Measurements from ENCODE around the gene BTG2.

Gene BTG2

DNA sequence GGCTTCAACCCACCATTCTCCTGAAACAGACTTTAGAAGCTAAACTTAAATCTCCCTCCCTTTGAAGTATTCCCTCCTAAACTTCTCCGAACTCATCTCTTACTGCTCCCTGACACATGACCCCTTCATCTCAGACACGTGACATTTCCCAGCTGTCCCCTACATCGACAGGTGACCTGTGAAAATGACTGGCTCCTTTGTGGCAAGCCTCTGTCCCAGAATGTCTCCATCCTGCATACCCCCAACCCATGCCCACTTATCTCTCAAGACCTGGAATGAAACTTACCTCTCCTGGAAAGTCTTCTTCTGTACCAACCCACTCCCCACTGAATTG lies 41.4 kb downstream of the BTG2 start:
- H2AFZ ChIP-seq (ENCODE audit: low read length) = no peak overlapping the region
- H3K79me2 ChIP-seq (ENCODE audit: insufficient read depth, low read length) = no peaks in the 10 kb centered on the region
- no peaks in the 10 kb centered on the region for H3F3A ChIP-seq (ENCODE audit: low read depth)
- no peak overlapping the region for H3K4me2 ChIP-seq (ENCODE audit: low read depth, low read length, poor library complexity, severe bottlenecking)
- no peaks in the 10 kb centered on the region for H3K9me3 ChIP-seq (ENCODE audit: insufficient read depth, low read depth, low read length)
- no peaks in the 10 kb centered on the region for H4K20me1 ChIP-seq (ENCODE audit: insufficient read depth, low read length, poor library complexity, severe bottlenecking)
- no peaks in the 10 kb centered on the region for H3K4me1 ChIP-seq (ENCODE audit: insufficient read depth, low read length, poor library complexity, severe bottlenecking)
- no peak overlapping the region for H3K4me3 ChIP-seq (ENCODE audit: low read length, poor library complexity, severe bottlenecking)
- TF ChIP-seq, protein P1, sequence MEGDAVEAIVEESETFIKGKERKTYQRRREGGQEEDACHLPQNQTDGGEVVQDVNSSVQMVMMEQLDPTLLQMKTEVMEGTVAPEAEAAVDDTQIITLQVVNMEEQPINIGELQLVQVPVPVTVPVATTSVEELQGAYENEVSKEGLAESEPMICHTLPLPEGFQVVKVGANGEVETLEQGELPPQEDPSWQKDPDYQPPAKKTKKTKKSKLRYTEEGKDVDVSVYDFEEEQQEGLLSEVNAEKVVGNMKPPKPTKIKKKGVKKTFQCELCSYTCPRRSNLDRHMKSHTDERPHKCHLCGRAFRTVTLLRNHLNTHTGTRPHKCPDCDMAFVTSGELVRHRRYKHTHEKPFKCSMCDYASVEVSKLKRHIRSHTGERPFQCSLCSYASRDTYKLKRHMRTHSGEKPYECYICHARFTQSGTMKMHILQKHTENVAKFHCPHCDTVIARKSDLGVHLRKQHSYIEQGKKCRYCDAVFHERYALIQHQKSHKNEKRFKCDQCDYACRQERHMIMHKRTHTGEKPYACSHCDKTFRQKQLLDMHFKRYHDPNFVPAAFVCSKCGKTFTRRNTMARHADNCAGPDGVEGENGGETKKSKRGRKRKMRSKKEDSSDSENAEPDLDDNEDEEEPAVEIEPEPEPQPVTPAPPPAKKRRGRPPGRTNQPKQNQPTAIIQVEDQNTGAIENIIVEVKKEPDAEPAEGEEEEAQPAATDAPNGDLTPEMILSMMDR (conservative IDR thresholded peaks at IDR 0.05; ENCODE audit: low read length) = no peak
- TF ChIP-seq EZH2phosphoT487 (IDR thresholded peaks at IDR 0.05; ENCODE audit: borderline replicate concordance) = no peak
- no peaks in the 10 kb centered on the region for H3K36me3 ChIP-seq (ENCODE audit: insufficient read depth, low read length)
- H3K27me3 ChIP-seq (ENCODE audit: insufficient read depth, low read length, poor library complexity, severe bottlenecking) = no peaks in the 10 kb centered on the region
- H3K9me2 ChIP-seq (replicated peaks; ENCODE audit: low read depth, low read length) = no peaks in the 10 kb centered on the region
- no peak overlapping the region for H3K9ac ChIP-seq (ENCODE audit: low read depth, low read length, poor library complexity, severe bottlenecking)

DNA sequence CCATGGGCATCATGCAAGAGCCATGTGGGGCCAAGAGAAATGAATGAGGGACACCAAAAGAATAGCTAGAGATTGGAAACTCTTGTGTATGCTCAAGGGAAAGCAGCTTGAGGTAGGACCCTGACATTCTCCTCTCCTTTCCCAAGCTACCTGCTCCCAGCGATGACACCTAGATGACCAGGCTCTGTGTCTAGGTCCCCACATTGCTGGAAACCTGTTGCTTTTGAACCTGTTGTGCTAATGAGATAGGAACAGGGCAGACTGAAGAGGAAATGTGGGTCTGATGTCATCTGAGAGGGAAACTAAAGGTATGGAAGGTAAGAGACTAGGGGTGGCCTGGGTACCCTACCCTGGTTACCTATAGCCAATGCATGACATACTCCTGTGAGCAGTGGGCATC lies 43.8 kb downstream of the BTG2 start:
- H3K27me3 ChIP-seq (ENCODE audit: insufficient read depth, low read length, poor library complexity, severe bottlenecking) = no peaks in the 10 kb centered on the region
- no peaks in the 10 kb centered on the region for H3F3A ChIP-seq (ENCODE audit: low read depth)
- H3K4me3 ChIP-seq (ENCODE audit: low read length, poor library complexity, severe bottlenecking) = no peak overlapping the region
- H3K4me1 ChIP-seq (ENCODE audit: insufficient read depth, low read length, poor library complexity, severe bottlenecking) = no peaks in the 10 kb centered on the region
- H3K4me2 ChIP-seq (ENCODE audit: low read depth, low read length, poor library complexity, severe bottlenecking) = no peak overlapping the region
- no peak overlapping the region for H3K9ac ChIP-seq (ENCODE audit: low read depth, low read length, poor library complexity, severe bottlenecking)
- no peaks in the 10 kb centered on the region for H3K9me3 ChIP-seq (ENCODE audit: insufficient read depth, low read depth, low read length)
- no peaks in the 10 kb centered on the region for H3K36me3 ChIP-seq (ENCODE audit: insufficient read depth, low read length)
- no peaks in the 10 kb centered on the region for H4K20me1 ChIP-seq (ENCODE audit: insufficient read depth, low read length, poor library complexity, severe bottlenecking)
- TF ChIP-seq EZH2phosphoT487 (IDR thresholded peaks at IDR 0.05; ENCODE audit: borderline replicate concordance) = no peak
- no peaks in the 10 kb centered on the region for H3K9me2 ChIP-seq (replicated peaks; ENCODE audit: low read depth, low read length)
- no peak overlapping the region for H2AFZ ChIP-seq (ENCODE audit: low read length)
- no peaks in the 10 kb centered on the region for H3K79me2 ChIP-seq (ENCODE audit: insufficient read depth, low read length)

DNA sequence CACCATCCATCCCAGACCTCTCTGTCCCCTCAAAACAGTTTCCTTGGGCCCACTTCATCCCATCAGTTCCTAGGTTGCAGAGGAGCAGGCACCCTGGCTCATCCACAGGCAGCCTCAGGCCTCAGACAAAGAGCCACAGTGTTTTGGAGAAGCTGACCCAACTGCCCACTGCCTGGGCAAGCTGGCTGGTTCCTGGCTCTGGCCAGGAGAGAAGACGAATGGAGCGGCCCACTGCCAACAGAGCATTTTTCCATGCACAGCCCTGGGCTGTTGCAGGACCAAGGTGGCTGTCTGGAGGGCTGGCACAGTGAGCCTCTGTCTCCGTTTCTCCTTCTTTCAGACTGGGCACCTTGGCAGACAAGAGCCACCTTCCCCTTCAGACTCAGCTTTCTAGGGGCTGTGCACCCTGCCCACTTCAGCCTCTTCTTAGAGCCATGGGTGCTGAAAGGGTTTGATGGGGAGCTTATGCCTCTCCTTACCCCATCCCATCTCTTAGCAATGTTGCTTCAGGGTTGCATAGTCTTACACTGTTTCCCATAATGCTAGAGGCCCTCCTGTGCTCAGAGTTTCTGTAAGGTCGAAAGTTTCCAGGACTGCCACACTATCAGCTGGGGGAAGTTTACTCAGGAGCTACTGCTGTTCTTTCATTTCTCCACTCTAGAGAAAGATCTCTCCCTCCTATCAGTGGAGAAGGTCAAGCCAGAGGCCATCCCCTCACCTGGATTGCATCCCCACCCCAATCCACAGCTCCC lies 44.6 kb downstream of the BTG2 start:
- no peak overlapping the region for H3K4me3 ChIP-seq (ENCODE audit: low read length, poor library complexity, severe bottlenecking)
- H4K20me1 ChIP-seq (ENCODE audit: insufficient read depth, low read length, poor library complexity, severe bottlenecking) = no peaks in the 10 kb centered on the region
- H3K4me2 ChIP-seq (ENCODE audit: low read depth, low read length, poor library complexity, severe bottlenecking) = no peak overlapping the region
- H3K36me3 ChIP-seq (ENCODE audit: insufficient read depth, low read length) = no peaks in the 10 kb centered on the region
- H3F3A ChIP-seq (ENCODE audit: low read depth) = no peaks in the 10 kb centered on the region
- H3K79me2 ChIP-seq (ENCODE audit: insufficient read depth, low read length) = no peaks in the 10 kb centered on the region
- no peaks in the 10 kb centered on the region for H3K9me2 ChIP-seq (replicated peaks; ENCODE audit: low read depth, low read length)
- H3K27me3 ChIP-seq (ENCODE audit: insufficient read depth, low read length, poor library complexity, severe bottlenecking) = no peaks in the 10 kb centered on the region
- TF ChIP-seq EZH2phosphoT487 (IDR thresholded peaks at IDR 0.05; ENCODE audit: borderline replicate concordance) = no peak
- TF ChIP-seq, protein P1 (conservative IDR thresholded peaks at IDR 0.05; ENCODE audit: low read length) = no peak
- H3K9me3 ChIP-seq (ENCODE audit: insufficient read depth, low read depth, low read length) = no peaks in the 10 kb centered on the region
- no peaks in the 10 kb centered on the region for H3K4me1 ChIP-seq (ENCODE audit: insufficient read depth, low read length, poor library complexity, severe bottlenecking)
- no peak overlapping the region for H2AFZ ChIP-seq (ENCODE audit: low read length)
- no peak overlapping the region for H3K9ac ChIP-seq (ENCODE audit: low read depth, low read length, poor library complexity, severe bottlenecking)

All from Loucy (cell line).